Measurements from ENCODE around the gene PTGER3. TPM values are rescaled to one million over a fixed set of nuclear protein-coding genes. Genes with fewer than 3 reads are reported as not detected.

The PTGER3 gene
- total and polyA plus RNA-seq, 5 donors from 2014 or later: 0.32 TPM; not detected in 4

DNA sequence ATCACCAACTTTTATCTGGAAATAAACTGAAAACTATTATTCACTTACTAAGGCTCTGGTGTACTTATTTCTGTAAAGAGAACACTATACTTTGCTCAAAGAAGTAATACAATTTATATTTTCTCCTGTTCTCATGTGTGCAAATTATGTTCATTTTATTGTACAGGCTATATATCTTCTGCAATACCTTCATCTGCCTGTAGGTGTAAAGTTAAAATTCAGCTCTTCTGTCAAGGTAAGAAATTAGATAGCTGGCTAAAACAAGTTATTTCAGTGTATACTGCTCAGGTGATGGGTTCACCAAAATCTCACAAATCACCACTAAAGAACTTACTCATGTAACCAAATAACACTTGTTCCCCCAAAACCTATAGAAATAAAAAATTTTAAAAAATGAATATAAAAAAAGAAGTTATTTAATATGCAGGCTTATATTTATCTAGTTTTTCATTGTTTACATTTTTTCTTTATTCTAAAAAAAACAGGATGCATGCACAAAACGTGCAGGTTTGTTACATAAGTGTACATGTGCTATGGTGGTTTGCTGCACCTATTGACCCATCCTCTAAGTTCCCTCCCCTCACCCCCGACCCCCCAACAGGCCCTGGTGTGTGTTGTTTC is 81.5 kb downstream of the PTGER3 start:
- Mint-ChIP-seq H3K4me3 (no peak overlapping the region), H3K27me3 (no peaks in the 10 kb centered on the region), H3K9me3 (peaks cover 0 to 10% (median 1%) of the 10 kb centered on the region in 7 donors), H3K27ac (no peak overlapping the region), H3K4me1 (no peaks in the 10 kb centered on the region), H3K36me3 (no peaks in the 10 kb centered on the region)
- ATAC-seq (ENCODE audit: low read depth in 2 of 2) (no peak), DNase-seq (peak in 1 of 3 donors; percentile 16)
- no peaks in the 10 kb centered on the region for H3K27me3 ChIP-seq (ENCODE audit: control insufficient read depth, insufficient read depth, low read length)
- H3K9me3 ChIP-seq (ENCODE audit: control insufficient read depth in 2 of 2, low read length in 2 of 2): no peaks in the 10 kb centered on the region
- no peaks in the 10 kb centered on the region for H3K4me1 ChIP-seq (ENCODE audit: control insufficient read depth, insufficient read depth, low read length, poor library complexity, severe bottlenecking)
- H3K4me3 ChIP-seq (ENCODE audit: low read depth, low read length): no peak overlapping the region
- H3K36me3 ChIP-seq (ENCODE audit: control insufficient read depth, insufficient read depth, low read length): no peaks in the 10 kb centered on the region
- H3K27ac ChIP-seq (ENCODE audit: insufficient read depth, low read length, poor library complexity, severe bottlenecking): no peak overlapping the region

DNA sequence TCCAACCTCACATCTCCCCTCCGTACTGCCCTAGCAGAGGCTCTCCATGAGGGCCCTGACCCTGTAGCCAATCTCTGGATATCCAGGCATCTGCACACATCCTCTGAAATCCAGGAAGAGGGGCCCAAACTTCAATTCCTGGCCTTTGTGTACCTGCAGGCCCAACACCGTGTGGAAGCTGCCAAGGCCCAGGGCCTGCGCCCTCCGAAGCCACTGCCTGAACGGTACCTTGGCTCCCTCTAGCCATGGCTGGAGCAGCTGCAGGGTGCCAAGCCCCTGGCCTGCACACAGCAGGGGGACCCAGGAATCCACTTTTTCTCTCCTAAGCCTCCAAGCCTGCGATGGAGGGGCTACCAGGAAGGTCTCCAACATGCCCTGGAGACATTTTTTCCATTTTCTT is 84.2 kb downstream of the PTGER3 start:
- H3K36me3 Mint-ChIP-seq: no peaks in the 10 kb centered on the region
- no peak overlapping the region for H3K27ac Mint-ChIP-seq
- H3K27me3 Mint-ChIP-seq: no peaks in the 10 kb centered on the region
- DNase-seq (no peak), ATAC-seq (ENCODE audit: low read depth in 2 of 2) (no peak)
- no peaks in the 10 kb centered on the region for H3K4me1 Mint-ChIP-seq
- no peak overlapping the region for H3K4me3 ChIP-seq (ENCODE audit: low read depth, low read length)
- no peaks in the 10 kb centered on the region for H3K9me3 ChIP-seq (ENCODE audit: control insufficient read depth in 2 of 2, low read length in 2 of 2)
- peaks cover 0 to 10% (median 2%) of the 10 kb centered on the region in 7 donors for H3K9me3 Mint-ChIP-seq
- H3K27ac ChIP-seq (ENCODE audit: insufficient read depth, low read length, poor library complexity, severe bottlenecking): no peak overlapping the region
- H3K27me3 ChIP-seq (ENCODE audit: control insufficient read depth, insufficient read depth, low read length): no peaks in the 10 kb centered on the region
- H3K36me3 ChIP-seq (ENCODE audit: control insufficient read depth, insufficient read depth, low read length): no peaks in the 10 kb centered on the region
- H3K4me3 Mint-ChIP-seq: no peak overlapping the region
- no peaks in the 10 kb centered on the region for H3K4me1 ChIP-seq (ENCODE audit: control insufficient read depth, insufficient read depth, low read length, poor library complexity, severe bottlenecking)

DNA sequence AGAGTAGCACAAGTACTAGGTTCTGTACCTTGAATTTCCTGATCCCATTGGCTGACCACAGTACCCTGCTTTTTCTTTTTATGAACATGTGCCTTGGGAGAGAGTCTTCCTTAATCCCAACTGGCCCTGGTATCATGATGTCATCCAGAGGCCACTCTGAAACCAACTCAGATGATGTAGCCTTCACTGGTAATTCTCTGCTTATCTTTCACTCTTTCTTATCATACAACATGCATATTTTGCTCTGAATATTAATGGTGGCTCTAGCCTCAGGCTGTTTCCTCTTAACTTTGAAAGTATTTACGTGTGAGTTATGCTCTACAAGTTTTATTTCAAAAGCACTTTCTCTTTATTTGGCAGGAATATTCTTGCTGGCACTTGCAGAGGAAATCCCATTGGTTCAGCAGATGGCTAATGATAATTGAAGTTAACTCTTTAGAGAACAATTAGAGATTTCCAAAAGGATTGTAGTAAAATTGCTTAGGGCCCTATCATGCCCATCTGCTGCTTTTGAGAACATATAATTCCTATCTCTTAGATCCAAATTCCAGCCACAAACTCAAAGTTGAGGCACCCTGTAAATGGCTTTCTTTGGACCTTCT is 86.1 kb downstream of the PTGER3 start:
- Histone ChIP-seq H3K27me3 (ENCODE audit: control insufficient read depth, insufficient read depth, low read length) (no peaks in the 10 kb centered on the region), H3K9me3 (ENCODE audit: control insufficient read depth in 2 of 2, low read length in 2 of 2) (no peaks in the 10 kb centered on the region), H3K4me1 (ENCODE audit: control insufficient read depth, insufficient read depth, low read length, poor library complexity, severe bottlenecking) (no peaks in the 10 kb centered on the region), H3K4me3 (ENCODE audit: low read depth, low read length) (no peak overlapping the region), H3K27ac (ENCODE audit: insufficient read depth, low read length, poor library complexity, severe bottlenecking) (no peak overlapping the region), H3K36me3 (ENCODE audit: control insufficient read depth, insufficient read depth, low read length) (no peaks in the 10 kb centered on the region)
- ATAC-seq (ENCODE audit: low read depth in 2 of 2): no peak
- no peak overlapping the region for H3K27ac Mint-ChIP-seq
- no peak for DNase-seq
- H3K36me3 Mint-ChIP-seq: no peaks in the 10 kb centered on the region
- no peaks in the 10 kb centered on the region for H3K4me1 Mint-ChIP-seq
- H3K4me3 Mint-ChIP-seq: no peak overlapping the region
- no peaks in the 10 kb centered on the region for H3K27me3 Mint-ChIP-seq
- H3K9me3 Mint-ChIP-seq: peaks cover 0 to 6% (median 2%) of the 10 kb centered on the region in 7 donors

DNA sequence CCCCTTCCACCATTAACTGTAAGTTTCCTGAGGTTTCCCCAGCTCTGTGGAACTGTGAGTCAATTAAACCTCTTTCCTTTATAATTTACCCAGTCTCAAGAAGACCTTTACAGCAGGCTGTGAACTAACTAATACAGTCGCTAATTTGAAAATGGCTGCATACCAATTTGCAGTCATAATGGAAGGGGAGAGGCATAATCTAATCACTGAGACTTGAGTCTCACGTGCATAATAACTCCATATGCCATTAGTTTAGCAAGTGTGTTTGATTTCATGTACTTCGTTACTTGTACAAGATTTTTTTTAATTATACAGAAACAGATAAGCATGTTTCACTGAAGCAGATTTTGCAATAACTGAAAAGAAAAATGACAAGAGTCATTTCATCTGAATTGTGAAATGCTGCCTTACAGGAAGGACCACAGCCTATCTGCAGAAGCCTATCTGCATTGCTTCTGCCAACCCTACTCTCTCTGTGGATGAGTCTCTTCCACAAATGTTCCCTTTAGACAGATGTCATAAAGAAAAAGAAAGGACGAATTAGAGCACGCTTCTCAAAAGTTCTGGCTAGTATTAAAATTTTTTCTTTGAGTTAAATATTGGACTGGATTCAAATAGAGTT is 99.1 kb downstream of the PTGER3 start:
- Histone ChIP-seq H3K27me3 (ENCODE audit: control insufficient read depth, insufficient read depth, low read length) (no peaks in the 10 kb centered on the region), H3K9me3 (ENCODE audit: control insufficient read depth in 2 of 2, low read length in 2 of 2) (no peaks in the 10 kb centered on the region), H3K27ac (ENCODE audit: insufficient read depth, low read length, poor library complexity, severe bottlenecking) (no peak overlapping the region), H3K4me3 (ENCODE audit: low read depth, low read length) (no peak overlapping the region), H3K4me1 (ENCODE audit: control insufficient read depth, insufficient read depth, low read length, poor library complexity, severe bottlenecking) (no peaks in the 10 kb centered on the region), H3K36me3 (ENCODE audit: control insufficient read depth, insufficient read depth, low read length) (no peaks in the 10 kb centered on the region)
- Mint-ChIP-seq H3K4me3 (no peak overlapping the region), H3K36me3 (no peaks in the 10 kb centered on the region), H3K27ac (no peak overlapping the region), H3K4me1 (no peaks in the 10 kb centered on the region), H3K9me3 (peaks cover 0 to 4% (median 0%) of the 10 kb centered on the region in 7 donors), H3K27me3 (no peaks in the 10 kb centered on the region)
- ATAC-seq (ENCODE audit: low read depth in 2 of 2): no peak
- no peak for DNase-seq

DNA sequence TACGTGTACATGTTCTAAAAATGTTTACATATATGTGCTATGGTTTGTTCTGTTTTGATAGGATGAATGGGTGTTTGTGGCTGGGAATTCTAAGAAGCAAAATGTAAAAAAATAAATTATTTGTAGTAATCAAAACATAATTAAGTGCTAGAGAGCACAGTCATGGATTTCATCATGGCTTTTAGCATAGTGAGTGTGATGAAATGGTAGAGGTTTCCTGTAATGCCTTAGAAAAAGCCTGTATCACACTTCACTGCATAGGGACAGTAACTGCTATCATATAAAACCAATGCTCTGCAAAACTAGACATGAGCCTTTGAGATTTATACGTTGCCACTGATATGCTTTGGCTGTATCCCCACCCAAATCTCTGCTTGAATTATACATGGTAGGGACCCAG is 99.8 kb downstream of the PTGER3 start:
- Mint-ChIP-seq H3K36me3 (no peaks in the 10 kb centered on the region), H3K4me1 (no peaks in the 10 kb centered on the region), H3K27ac (no peak overlapping the region), H3K9me3 (peaks cover 0 to 4% (median 0%) of the 10 kb centered on the region in 7 donors), H3K27me3 (no peaks in the 10 kb centered on the region), H3K4me3 (no peak overlapping the region)
- ATAC-seq (ENCODE audit: low read depth in 2 of 2) (no peak), DNase-seq (no peak)
- H3K27me3 ChIP-seq (ENCODE audit: control insufficient read depth, insufficient read depth, low read length): no peaks in the 10 kb centered on the region
- H3K4me1 ChIP-seq (ENCODE audit: control insufficient read depth, insufficient read depth, low read length, poor library complexity, severe bottlenecking): no peaks in the 10 kb centered on the region
- H3K27ac ChIP-seq (ENCODE audit: insufficient read depth, low read length, poor library complexity, severe bottlenecking): no peak overlapping the region
- no peaks in the 10 kb centered on the region for H3K9me3 ChIP-seq (ENCODE audit: control insufficient read depth in 2 of 2, low read length in 2 of 2)
- H3K36me3 ChIP-seq (ENCODE audit: control insufficient read depth, insufficient read depth, low read length): no peaks in the 10 kb centered on the region
- no peak overlapping the region for H3K4me3 ChIP-seq (ENCODE audit: low read depth, low read length)

DNA sequence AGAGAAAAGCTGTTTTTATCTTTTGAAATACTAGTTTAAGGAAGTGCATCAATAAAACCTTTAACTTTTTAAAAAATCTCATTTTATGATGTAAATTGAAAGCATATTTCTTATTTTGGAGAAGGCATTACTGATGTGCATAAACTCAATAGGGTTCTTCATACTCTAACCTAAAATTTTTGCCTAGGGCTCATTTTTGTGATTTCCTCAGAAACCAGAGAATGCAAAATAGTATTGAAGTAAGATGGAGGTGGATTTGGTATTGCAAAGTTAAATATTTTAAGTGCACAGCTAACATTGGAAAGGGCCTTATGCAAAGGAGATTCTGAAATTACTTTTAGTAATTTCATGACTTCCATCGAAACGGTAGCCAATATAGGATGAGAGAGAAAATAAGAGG is 101.9 kb downstream of the PTGER3 start:
- Histone ChIP-seq H3K36me3 (ENCODE audit: control insufficient read depth, insufficient read depth, low read length) (no peaks in the 10 kb centered on the region), H3K4me1 (ENCODE audit: control insufficient read depth, insufficient read depth, low read length, poor library complexity, severe bottlenecking) (no peaks in the 10 kb centered on the region), H3K27me3 (ENCODE audit: control insufficient read depth, insufficient read depth, low read length) (no peaks in the 10 kb centered on the region), H3K9me3 (ENCODE audit: control insufficient read depth in 2 of 2, low read length in 2 of 2) (no peaks in the 10 kb centered on the region), H3K4me3 (ENCODE audit: low read depth, low read length) (no peak overlapping the region), H3K27ac (ENCODE audit: insufficient read depth, low read length, poor library complexity, severe bottlenecking) (no peak overlapping the region)
- peaks cover 0 to 4% (median 1%) of the 10 kb centered on the region in 7 donors for H3K9me3 Mint-ChIP-seq
- ATAC-seq (ENCODE audit: low read depth in 2 of 2): no peak
- H3K4me3 Mint-ChIP-seq: no peak overlapping the region
- no peaks in the 10 kb centered on the region for H3K36me3 Mint-ChIP-seq
- H3K4me1 Mint-ChIP-seq: no peaks in the 10 kb centered on the region
- DNase-seq: no peak
- H3K27me3 Mint-ChIP-seq: peaks cover 4% of the 10 kb centered on the region
- H3K27ac Mint-ChIP-seq: no peak overlapping the region

DNA sequence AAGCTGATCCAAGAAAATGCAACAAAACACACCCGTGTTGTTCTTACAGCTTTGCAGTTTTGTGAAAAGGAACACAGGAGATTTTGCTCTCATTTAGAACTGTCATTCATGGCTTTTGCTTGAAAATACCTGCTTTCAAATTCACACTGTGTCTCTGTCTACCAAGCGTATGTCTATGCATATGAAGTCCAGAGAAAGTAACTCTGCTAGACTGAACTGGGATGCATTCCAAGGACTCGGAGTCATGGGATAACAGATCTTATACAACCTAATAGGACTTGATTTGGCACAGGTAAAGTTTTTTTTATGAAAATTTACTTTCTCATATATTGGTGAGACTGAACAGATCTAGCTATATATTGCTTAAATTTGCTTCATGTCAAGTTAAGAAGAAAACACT is 102.4 kb downstream of the PTGER3 start:
- Mint-ChIP-seq H3K27me3 (peaks cover 4% of the 10 kb centered on the region), H3K4me3 (no peak overlapping the region), H3K36me3 (no peaks in the 10 kb centered on the region), H3K27ac (no peak overlapping the region), H3K4me1 (no peaks in the 10 kb centered on the region), H3K9me3 (peaks cover 0 to 5% (median 2%) of the 10 kb centered on the region in 7 donors)
- Histone ChIP-seq H3K27me3 (ENCODE audit: control insufficient read depth, insufficient read depth, low read length) (no peaks in the 10 kb centered on the region), H3K27ac (ENCODE audit: insufficient read depth, low read length, poor library complexity, severe bottlenecking) (no peak overlapping the region), H3K4me1 (ENCODE audit: control insufficient read depth, insufficient read depth, low read length, poor library complexity, severe bottlenecking) (no peaks in the 10 kb centered on the region), H3K9me3 (ENCODE audit: control insufficient read depth in 2 of 2, low read length in 2 of 2) (no peaks in the 10 kb centered on the region), H3K4me3 (ENCODE audit: low read depth, low read length) (no peak overlapping the region), H3K36me3 (ENCODE audit: control insufficient read depth, insufficient read depth, low read length) (no peaks in the 10 kb centered on the region)
- DNase-seq: no peak
- ATAC-seq (ENCODE audit: low read depth in 2 of 2): no peak

DNA sequence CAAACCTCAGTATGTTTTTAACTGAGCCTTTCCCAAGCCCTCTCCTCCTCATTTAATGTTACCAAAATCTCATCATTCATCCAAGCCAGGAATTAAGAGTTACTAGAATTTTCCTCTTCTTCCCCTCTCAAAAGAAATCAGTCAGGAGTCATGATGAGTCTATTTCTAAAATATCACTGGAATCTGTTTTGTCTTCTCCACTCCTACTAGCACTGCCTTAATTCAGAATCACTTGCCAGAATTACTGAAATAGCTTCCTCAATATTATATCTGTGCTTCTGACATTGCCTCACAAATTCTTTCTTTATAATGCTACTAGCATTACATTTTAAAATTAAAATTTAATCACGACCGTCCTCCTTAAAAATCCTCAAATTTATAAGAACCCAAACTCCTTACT is 106.1 kb downstream of the PTGER3 start:
- DNase-seq (no peak), ATAC-seq (ENCODE audit: low read depth in 2 of 2) (no peak)
- Histone ChIP-seq H3K9me3 (ENCODE audit: control insufficient read depth in 2 of 2, low read length in 2 of 2) (no peaks in the 10 kb centered on the region), H3K4me1 (ENCODE audit: control insufficient read depth, insufficient read depth, low read length, poor library complexity, severe bottlenecking) (no peaks in the 10 kb centered on the region), H3K27me3 (ENCODE audit: control insufficient read depth, insufficient read depth, low read length) (no peaks in the 10 kb centered on the region), H3K36me3 (ENCODE audit: control insufficient read depth, insufficient read depth, low read length) (no peaks in the 10 kb centered on the region), H3K27ac (ENCODE audit: insufficient read depth, low read length, poor library complexity, severe bottlenecking) (no peak overlapping the region), H3K4me3 (ENCODE audit: low read depth, low read length) (no peak overlapping the region)
- H3K9me3 Mint-ChIP-seq: peaks cover 3 to 8% (median 4%) of the 10 kb centered on the region in 7 donors
- no peaks in the 10 kb centered on the region for H3K4me1 Mint-ChIP-seq
- H3K27me3 Mint-ChIP-seq: peaks cover 4% of the 10 kb centered on the region
- no peaks in the 10 kb centered on the region for H3K36me3 Mint-ChIP-seq
- H3K27ac Mint-ChIP-seq: no peak overlapping the region
- no peak overlapping the region for H3K4me3 Mint-ChIP-seq
